Measurements from ENCODE around the gene CYSTM1.

GRCh38 chr5:140152022-140152999 lies 22.7 kb upstream of the CYSTM1 start:
- TF ChIP-seq CTCF (IDR thresholded peaks at IDR 0.05) (no peak), POLR2A (IDR thresholded peaks at IDR 0.05) (no peak), POLR2AphosphoS5 (IDR thresholded peaks at IDR 0.05) (no peak)

Measured in sigmoid colon (tissue), 4 donors.